Urinary bladder (tissue), 2 donors: ENCODE measurements around the gene WDR20. TPM values are rescaled to one million over a fixed set of nuclear protein-coding genes. Genes with fewer than 3 reads are reported as not detected.

Experiments
- polyA plus RNA-seq: library from polyadenylated mRNA; stranded (reverse); fragments of 200-250 nt; gene quantifications from one replicate; pipeline ENCODE4 v1.2.3, GENCODE V29; 2013
- total RNA-seq: library from RNA; depleted of rRNA; stranded (reverse); fragments of >200 nt; gene quantifications from one replicate; pipeline ENCODE4 v1.2.3, GENCODE V29; 2014
- donor health status: healthy.

The WDR20 gene
- total and polyA plus RNA-seq, 2 donors, result 15.6 to 27.0 TPM

Other genes starting within 250 kb of the WDR20 start
- gene DYNC1H1, start 175.3 kb upstream of the WDR20 start, total RNA-seq, result 377 TPM
- gene DYNC1H1, start 175.3 kb upstream of the WDR20 start, polyA plus RNA-seq, result 195 TPM
- gene HSP90AA1, start 52.9 kb upstream of the WDR20 start, total RNA-seq, result 242 TPM
- 287 TPM for gene HSP90AA1, start 52.9 kb upstream of the WDR20 start, polyA plus RNA-seq
- gene MOK, start 165.3 kb downstream of the WDR20 start, total RNA-seq, result 19.3 TPM
- 12.9 TPM for gene MOK, start 165.3 kb downstream of the WDR20 start, polyA plus RNA-seq
- gene ZNF839, start 179.8 kb downstream of the WDR20 start, total RNA-seq, result 10.6 TPM
- 7.0 TPM for gene ZNF839, start 179.8 kb downstream of the WDR20 start, polyA plus RNA-seq
- gene CINP, start 223.0 kb downstream of the WDR20 start, total RNA-seq, result 32.7 TPM
- gene CINP, start 223.0 kb downstream of the WDR20 start, polyA plus RNA-seq, result 29.3 TPM
- 12.5 TPM for gene TECPR2, start 223.0 kb downstream of the WDR20 start, total RNA-seq
- 15.6 TPM for gene TECPR2, start 223.0 kb downstream of the WDR20 start, polyA plus RNA-seq